Mesendoderm (in vitro differentiated cells): Measurements from ENCODE around the gene MAST1.

Experiments
- DNase-seq: peaks from one replicate; pipeline ENCODE4 v3.0.0; 2013
- H2AK5ac ChIP-seq: 2 replicates; pipeline ENCODE4 v1.6.1; 2013; ENCODE audit warnings: low read length, inconsistent platforms
- H2BK120ac ChIP-seq: 2 replicates; pipeline ENCODE4 v1.6.1; 2013; ENCODE audit warnings: low read depth, mild to moderate bottlenecking, low read length, moderate library complexity, mixed read lengths
- H2BK15ac ChIP-seq: replicated peaks from 2 replicates; pipeline ENCODE4 v1.6.1; 2013; ENCODE audit warnings: low read depth, mild to moderate bottlenecking, moderate library complexity
- H2BK5ac ChIP-seq: 2 replicates; pipeline ENCODE4 v1.6.1; 2013; ENCODE audit warnings: low read length, inconsistent platforms
- H3K18ac ChIP-seq: 2 replicates; pipeline ENCODE4 v1.6.1; 2013; ENCODE audit warnings: mild to moderate bottlenecking, low read length, mixed read lengths
- H3K23ac ChIP-seq: one replicate; pipeline ENCODE4 v1.6.1; 2013; ENCODE audit warnings: low read length
- H3K27ac ChIP-seq: 2 replicates; pipeline ENCODE4 v1.5.1; 2013; ENCODE audit warnings: low read depth, mild to moderate bottlenecking, inconsistent platforms, low read length, moderate library complexity
- H3K27me3 ChIP-seq: 2 replicates; pipeline ENCODE4 v1.6.1; 2013; ENCODE audit warnings: low read length, control low read depth, mild to moderate bottlenecking, inconsistent platforms; ENCODE audit not compliant: insufficient read depth, poor library complexity
- H3K36me3 ChIP-seq: 2 replicates; pipeline ENCODE4 v1.6.1; 2013; ENCODE audit warnings: low read length, inconsistent platforms; ENCODE audit not compliant: control insufficient read depth, insufficient read depth
- H3K4ac ChIP-seq: one replicate; pipeline ENCODE4 v1.6.1; 2013; ENCODE audit warnings: low read depth, mild to moderate bottlenecking, low read length, moderate library complexity
- H3K4me1 ChIP-seq: 2 replicates; pipeline ENCODE4 v1.6.1; 2013; ENCODE audit warnings: low read depth, low read length, inconsistent platforms; ENCODE audit not compliant: control insufficient read depth
- H3K4me2 ChIP-seq: 2 replicates; pipeline ENCODE4 v1.6.1; 2013; ENCODE audit warnings: low read length
- H3K4me3 ChIP-seq: 2 replicates; pipeline ENCODE4 v1.5.1; 2013; ENCODE audit warnings: mild to moderate bottlenecking, low read length
- H3K56ac ChIP-seq: one replicate; pipeline ENCODE4 v1.6.1; 2013; ENCODE audit warnings: low read length
- H3K79me1 ChIP-seq: 2 replicates; pipeline ENCODE4 v1.6.1; 2013; ENCODE audit warnings: low read length, inconsistent platforms
- H3K79me2 ChIP-seq: 2 replicates; pipeline ENCODE4 v1.6.1; 2013; ENCODE audit warnings: mild to moderate bottlenecking, low read length; ENCODE audit not compliant: control insufficient read depth, insufficient read depth
- H3K9ac ChIP-seq: 2 replicates; pipeline ENCODE4 v1.6.1; 2013; ENCODE audit warnings: low read length, inconsistent platforms
- H4K5ac ChIP-seq: one replicate; pipeline ENCODE4 v1.6.1; 2013; ENCODE audit warnings: low read length
- H4K8ac ChIP-seq: one replicate; pipeline ENCODE4 v1.6.1; 2013; ENCODE audit warnings: low read depth, mild to moderate bottlenecking, control low read depth, low read length, moderate library complexity
- WGBS: extraction: QIAGEN DNeasy Blood & Tissue Kit; methylation state at CpG from one replicate; pipeline ENCODE4 v1.1.7; 2013; ENCODE audit warnings: low lambda C conversion rate, missing lambda C conversion rate; ENCODE audit not compliant: insufficient coverage; ENCODE audit errors: extremely low coverage; 5-methylcytosine and 5-hydroxymethylcytosine counted together

Gene MAST1

GRCh38 chr19:12825254-12826131 is 12.8 kb upstream of the MAST1 start:
- Histone ChIP-seq H3K27me3 (no peaks in the 10 kb centered on the region), H3K4ac (no peak overlapping the region), H2BK15ac (no peak overlapping the region), H3K36me3 (no peaks in the 10 kb centered on the region), H3K9ac (peak overlapping the region; percentile 63), H3K27ac (no peak overlapping the region), H4K8ac (no peak overlapping the region), H4K5ac (no peak overlapping the region), H2BK120ac (no peak overlapping the region), H3K4me1 (no peaks in the 10 kb centered on the region), H2BK5ac (no peak overlapping the region), H3K4me2 (peak overlapping the region; percentile 87), H3K79me1 (no peaks in the 10 kb centered on the region), H3K18ac (no peak overlapping the region), H3K23ac (no peak overlapping the region), H3K4me3 (peak overlapping the region; percentile 27), H2AK5ac (no peak overlapping the region), H3K56ac (peak overlapping the region; percentile 86), H3K79me2 (no peaks in the 10 kb centered on the region)
- DNase-seq = peak; percentile 91
- WGBS = no CpG with 5 or more reads among the region's 46 CpGs

- peak; percentile 63 for DNase-seq
- no CpG with 5 or more reads among the region's 23 CpGs for WGBS
- H4K8ac ChIP-seq = no peak overlapping the region
These were observed 9.8 kb upstream of the MAST1 start for GRCh38 chr19:12828494-12828893.

GRCh38 chr19:12833418-12833737 is 4.9 kb upstream of the MAST1 start:
- DNase-seq = no peak
- H4K5ac ChIP-seq = no peak overlapping the region
- H2AK5ac ChIP-seq = no peak overlapping the region
- H3K79me2 ChIP-seq = no peaks in the 10 kb centered on the region
- H3K27ac ChIP-seq = no peak overlapping the region
- H4K8ac ChIP-seq = no peak overlapping the region
- no peaks in the 10 kb centered on the region for H3K27me3 ChIP-seq
- no peak overlapping the region for H2BK120ac ChIP-seq
- no CpG with 5 or more reads among the region's 5 CpGs for WGBS
- H2BK15ac ChIP-seq = no peak overlapping the region
- no peak overlapping the region for H2BK5ac ChIP-seq
- no peak overlapping the region for H3K9ac ChIP-seq
- no peak overlapping the region for H3K4me2 ChIP-seq
- no peak overlapping the region for H3K23ac ChIP-seq
- H3K56ac ChIP-seq = no peak overlapping the region
- no peak overlapping the region for H3K4ac ChIP-seq
- H3K4me1 ChIP-seq = no peaks in the 10 kb centered on the region
- no peaks in the 10 kb centered on the region for H3K36me3 ChIP-seq
- no peak overlapping the region for H3K4me3 ChIP-seq
- H3K79me1 ChIP-seq = no peaks in the 10 kb centered on the region
- no peak overlapping the region for H3K18ac ChIP-seq

More at GRCh38 chr19:12828494-12828893, 9.8 kb upstream of the MAST1 start:
- Histone ChIP-seq H3K36me3 (no peaks in the 10 kb centered on the region), H3K4me2 (peak overlapping the region; percentile 61), H2BK120ac (no peak overlapping the region), H2BK5ac (no peak overlapping the region), H3K27ac (no peak overlapping the region), H3K4me3 (no peak overlapping the region), H3K4me1 (no peaks in the 10 kb centered on the region), H3K27me3 (no peaks in the 10 kb centered on the region), H3K23ac (peak overlapping the region; percentile 81), H3K18ac (no peak overlapping the region), H3K79me1 (no peaks in the 10 kb centered on the region), H4K5ac (no peak overlapping the region), H2BK15ac (no peak overlapping the region), H2AK5ac (no peak overlapping the region), H3K56ac (peak overlapping the region; percentile 75), H3K79me2 (no peaks in the 10 kb centered on the region), H3K9ac (peak overlapping the region; percentile 69), H3K4ac (no peak overlapping the region)

- no CpG with 5 or more reads among the region's 87 CpGs for WGBS
- peak; percentile 62 for DNase-seq
- H3K4me3 ChIP-seq = peak overlapping the region; percentile 49
- H2BK120ac ChIP-seq = no peak overlapping the region
- H3K4ac ChIP-seq = no peak overlapping the region
- no peak overlapping the region for H3K27ac ChIP-seq
- peak overlapping the region; percentile 58 for H3K4me2 ChIP-seq
- no peaks in the 10 kb centered on the region for H3K27me3 ChIP-seq
- no peaks in the 10 kb centered on the region for H3K36me3 ChIP-seq
- no peak overlapping the region for H2AK5ac ChIP-seq
- H4K5ac ChIP-seq = no peak overlapping the region
- no peaks in the 10 kb centered on the region for H3K79me1 ChIP-seq
- H3K56ac ChIP-seq = peak overlapping the region; percentile 88
- no peak overlapping the region for H2BK5ac ChIP-seq
- no peak overlapping the region for H3K23ac ChIP-seq
- peak overlapping the region; percentile 70 for H3K9ac ChIP-seq
- no peak overlapping the region for H2BK15ac ChIP-seq
- peak overlapping the region; percentile 54 for H3K18ac ChIP-seq
- H4K8ac ChIP-seq = no peak overlapping the region
- H3K79me2 ChIP-seq = no peaks in the 10 kb centered on the region
- H3K4me1 ChIP-seq = no peaks in the 10 kb centered on the region
These were observed 4.4 kb upstream of the MAST1 start for GRCh38 chr19:12833738-12834565.

GRCh38 chr19:12834566-12834943 is 3.8 kb upstream of the MAST1 start, which contains the start of gene RTBDN:
TSS of gene RTBDN (minus strand) at chr19:12834579. CDS start at chr19:12829979, 4,600 bp downstream.
- H3K27me3 ChIP-seq = no peaks in the 10 kb centered on the region
- no peak within 1 kb of the TSS for H2BK15ac ChIP-seq
- H2BK5ac ChIP-seq = no peak within 1 kb of the TSS
- peak within 1 kb of the TSS; percentile 54 for H3K18ac ChIP-seq
- peak within 1 kb of the TSS; percentile 58 for H3K4me2 ChIP-seq
- H3K4me1 ChIP-seq = no peaks in the 10 kb centered on the region
- no peaks in the 10 kb centered on the region for H3K79me1 ChIP-seq
- H4K8ac ChIP-seq = no peak within 1 kb of the TSS
- no peak within 1 kb of the TSS for H2BK120ac ChIP-seq
- no peak within 1 kb of the TSS for H3K27ac ChIP-seq
- no peaks in the 10 kb centered on the region for H3K36me3 ChIP-seq
- H3K23ac ChIP-seq = no peak within 1 kb of the TSS
- H4K5ac ChIP-seq = no peak within 1 kb of the TSS
- peak within 1 kb of the TSS; percentile 49 for H3K4me3 ChIP-seq
- WGBS = no CpG with 5 or more reads among the region's 20 CpGs
- no peaks in the 10 kb centered on the region for H3K79me2 ChIP-seq
- peak; percentile 56 for DNase-seq
- H3K9ac ChIP-seq = peak within 1 kb of the TSS; percentile 70
- no peak within 1 kb of the TSS for H2AK5ac ChIP-seq
- no peak within 1 kb of the TSS for H3K4ac ChIP-seq
- peak within 1 kb of the TSS; percentile 88 for H3K56ac ChIP-seq
